GM18867 (cell line): ENCODE measurements around the gene RAB31.

Source experiments
- ATAC-seq: cut with Tn5 transposase; IDR thresholded peaks from one replicate; pipeline ENCODE4 v1.9.1; 2021; ENCODE audit warnings: mild to moderate bottlenecking, moderate library complexity; ENCODE audit not compliant: unreplicated experiment

Gene RAB31

GRCh38 chr18:9810299-9810698 lies 102.2 kb downstream of the RAB31 start:
- ATAC-seq: no peak

GRCh38 chr18:9810994-9811705 lies 103.0 kb downstream of the RAB31 start:
- ATAC-seq: no peak

GRCh38 chr18:9811978-9812377 lies 103.9 kb downstream of the RAB31 start:
- ATAC-seq: no peak

GRCh38 chr18:9814431-9814830 lies 106.3 kb downstream of the RAB31 start:
- no peak for ATAC-seq

- ATAC-seq: no peak
Measured at GRCh38 chr18:9817286-9817685, 109.2 kb downstream of the RAB31 start.

GRCh38 chr18:9817725-9818422 lies 109.8 kb downstream of the RAB31 start:
- ATAC-seq: no peak

- ATAC-seq: no peak
Measured at GRCh38 chr18:9818423-9818734, 110.3 kb downstream of the RAB31 start.

- ATAC-seq: no peak
Measured at GRCh38 chr18:9820127-9820526, 112.0 kb downstream of the RAB31 start.

- no peak for ATAC-seq
Measured at GRCh38 chr18:9820719-9821118, 112.6 kb downstream of the RAB31 start.

- ATAC-seq: no peak
Measured at GRCh38 chr18:9822587-9823185, 114.6 kb downstream of the RAB31 start.

GRCh38 chr18:9823805-9824473 lies 115.8 kb downstream of the RAB31 start:
- ATAC-seq: no peak

- no peak for ATAC-seq
Measured at GRCh38 chr18:9824474-9824832, 116.4 kb downstream of the RAB31 start.

- no peak for ATAC-seq
Measured at GRCh38 chr18:9824952-9825371, 116.9 kb downstream of the RAB31 start.

- no peak for ATAC-seq
Measured at GRCh38 chr18:9825571-9826073, 117.5 kb downstream of the RAB31 start.

GRCh38 chr18:9826685-9827084 lies 118.6 kb downstream of the RAB31 start:
- ATAC-seq: no peak

GRCh38 chr18:9827211-9827792 lies 119.2 kb downstream of the RAB31 start:
- no peak for ATAC-seq

- no peak for ATAC-seq
Measured at GRCh38 chr18:9827793-9828505, 119.8 kb downstream of the RAB31 start.

- no peak for ATAC-seq
Measured at GRCh38 chr18:9828506-9829396, 120.7 kb downstream of the RAB31 start.

- no peak for ATAC-seq
Measured at GRCh38 chr18:9829397-9829712, 121.3 kb downstream of the RAB31 start.
